IMR-90 (cell line): Measurements from ENCODE around the gene UNC13C.

Experiments used
- BHLHE40 ChIP-seq: fragments of 150-350 bp; IDR thresholded peaks from 2 replicates; pipeline ENCODE4 v1.6.1; 2016; ENCODE audit warnings: mild to moderate bottlenecking, low read depth, low read length
- MAFK ChIP-seq: IDR thresholded peaks from 2 replicates; pipeline ENCODE4 v1.6.1; 2012; ENCODE audit warnings: low read depth, low read length, improper control_type of control experiment
- POLR2A ChIP-seq: IDR thresholded peaks from 2 replicates; pipeline ENCODE4 v1.6.1; 2012; ENCODE audit warnings: mild to moderate bottlenecking, low read depth, low read length
- RAD21 ChIP-seq: IDR thresholded peaks from 2 replicates; pipeline ENCODE4 v1.6.1; 2012; ENCODE audit warnings: low read length, improper control_type of control experiment
- RCOR1 ChIP-seq: IDR thresholded peaks from 2 replicates; pipeline ENCODE4 v1.6.1; 2012; ENCODE audit warnings: mild to moderate bottlenecking, low read length, improper control_type of control experiment; ENCODE audit not compliant: insufficient replicate concordance
- SMC3 ChIP-seq: fragments of 150-350 bp; IDR thresholded peaks from 2 replicates; pipeline ENCODE4 v1.6.1; 2016; ENCODE audit warnings: low read depth, mild to moderate bottlenecking, antibody characterized with exemption, low read length, moderate library complexity
- TF ChIP-seq, protein P1 (sequence below): conservative IDR thresholded peaks from 2 replicates; pipeline ENCODE4 v1.5.1; 2012; ENCODE audit warnings: mild to moderate bottlenecking, low read depth, low read length, improper control_type of control experiment
- TF ChIP-seq, protein P2 (sequence below): fragments of 150-350 bp; IDR thresholded peaks from 2 replicates; pipeline ENCODE4 v1.6.1; 2017; ENCODE audit warnings: mild to moderate bottlenecking, antibody characterized with exemption, low read length, low read depth
- TF ChIP-seq, protein P3 (sequence below): fragments of 150-350 bp; IDR thresholded peaks from 2 replicates; pipeline ENCODE4 v1.6.1; 2016; ENCODE audit warnings: low read depth, mild to moderate bottlenecking, low read length, moderate library complexity, borderline replicate concordance

DNA sequence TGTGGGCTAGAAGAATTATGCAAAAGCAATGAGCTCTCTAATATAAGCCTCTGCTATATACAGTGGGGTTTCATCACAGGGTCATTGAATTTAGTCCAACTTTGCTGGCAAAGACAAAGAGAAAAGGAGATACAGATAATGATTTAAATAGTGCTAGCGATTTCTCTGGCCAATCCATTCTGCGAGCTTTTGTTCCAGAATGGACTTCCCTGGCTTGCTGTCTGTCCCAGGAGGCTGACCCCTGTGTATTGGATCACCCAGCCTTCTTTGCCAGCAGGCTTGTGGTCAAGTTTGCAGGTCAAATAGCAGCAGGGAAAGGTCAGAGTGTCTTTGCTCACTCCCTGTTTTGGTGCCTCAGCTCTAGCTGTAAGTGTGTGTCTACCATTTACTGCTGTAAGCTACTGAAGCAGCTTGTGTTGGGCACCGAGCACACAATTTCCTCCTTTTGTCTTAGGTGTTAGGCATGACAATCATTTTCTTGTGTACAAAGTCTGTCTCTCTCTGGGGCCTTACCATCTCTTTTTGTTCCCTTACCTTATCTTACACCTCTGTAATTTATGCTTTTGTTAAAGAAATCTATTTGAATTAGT is 55.7 kb downstream of the UNC13C start:
- TF ChIP-seq, protein P1, sequence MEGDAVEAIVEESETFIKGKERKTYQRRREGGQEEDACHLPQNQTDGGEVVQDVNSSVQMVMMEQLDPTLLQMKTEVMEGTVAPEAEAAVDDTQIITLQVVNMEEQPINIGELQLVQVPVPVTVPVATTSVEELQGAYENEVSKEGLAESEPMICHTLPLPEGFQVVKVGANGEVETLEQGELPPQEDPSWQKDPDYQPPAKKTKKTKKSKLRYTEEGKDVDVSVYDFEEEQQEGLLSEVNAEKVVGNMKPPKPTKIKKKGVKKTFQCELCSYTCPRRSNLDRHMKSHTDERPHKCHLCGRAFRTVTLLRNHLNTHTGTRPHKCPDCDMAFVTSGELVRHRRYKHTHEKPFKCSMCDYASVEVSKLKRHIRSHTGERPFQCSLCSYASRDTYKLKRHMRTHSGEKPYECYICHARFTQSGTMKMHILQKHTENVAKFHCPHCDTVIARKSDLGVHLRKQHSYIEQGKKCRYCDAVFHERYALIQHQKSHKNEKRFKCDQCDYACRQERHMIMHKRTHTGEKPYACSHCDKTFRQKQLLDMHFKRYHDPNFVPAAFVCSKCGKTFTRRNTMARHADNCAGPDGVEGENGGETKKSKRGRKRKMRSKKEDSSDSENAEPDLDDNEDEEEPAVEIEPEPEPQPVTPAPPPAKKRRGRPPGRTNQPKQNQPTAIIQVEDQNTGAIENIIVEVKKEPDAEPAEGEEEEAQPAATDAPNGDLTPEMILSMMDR: no peak
- TF ChIP-seq RAD21: no peak
- no peak for TF ChIP-seq SMC3
- no peak for TF ChIP-seq POLR2A
- TF ChIP-seq, protein P2, sequence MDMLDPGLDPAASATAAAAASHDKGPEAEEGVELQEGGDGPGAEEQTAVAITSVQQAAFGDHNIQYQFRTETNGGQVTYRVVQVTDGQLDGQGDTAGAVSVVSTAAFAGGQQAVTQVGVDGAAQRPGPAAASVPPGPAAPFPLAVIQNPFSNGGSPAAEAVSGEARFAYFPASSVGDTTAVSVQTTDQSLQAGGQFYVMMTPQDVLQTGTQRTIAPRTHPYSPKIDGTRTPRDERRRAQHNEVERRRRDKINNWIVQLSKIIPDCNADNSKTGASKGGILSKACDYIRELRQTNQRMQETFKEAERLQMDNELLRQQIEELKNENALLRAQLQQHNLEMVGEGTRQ: no peak
- no peak for TF ChIP-seq BHLHE40
- TF ChIP-seq RCOR1: no peak
- TF ChIP-seq, protein P3, sequence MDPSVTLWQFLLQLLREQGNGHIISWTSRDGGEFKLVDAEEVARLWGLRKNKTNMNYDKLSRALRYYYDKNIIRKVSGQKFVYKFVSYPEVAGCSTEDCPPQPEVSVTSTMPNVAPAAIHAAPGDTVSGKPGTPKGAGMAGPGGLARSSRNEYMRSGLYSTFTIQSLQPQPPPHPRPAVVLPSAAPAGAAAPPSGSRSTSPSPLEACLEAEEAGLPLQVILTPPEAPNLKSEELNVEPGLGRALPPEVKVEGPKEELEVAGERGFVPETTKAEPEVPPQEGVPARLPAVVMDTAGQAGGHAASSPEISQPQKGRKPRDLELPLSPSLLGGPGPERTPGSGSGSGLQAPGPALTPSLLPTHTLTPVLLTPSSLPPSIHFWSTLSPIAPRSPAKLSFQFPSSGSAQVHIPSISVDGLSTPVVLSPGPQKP: no peak
- TF ChIP-seq MAFK: no peak
